ENCODE measurements around the gene NSMCE1. TPM values are rescaled to one million over a fixed set of nuclear protein-coding genes. Genes with fewer than 3 reads are reported as not detected.
"Not testable (repeated sequence)": the region's sequence is repeated elsewhere in the genome, so short reads cannot be mapped to it uniquely, and the experiment has no call there.

Gene NSMCE1
- total RNA-seq, 1 experiment from 2014 or later, result 62.7 TPM

- no peak for DNase-seq (ENCODE audit: low read depth)
Measured at GRCh38 chr16:27303256-27304100, 34.9 kb upstream of the NSMCE1 start.

DNA sequence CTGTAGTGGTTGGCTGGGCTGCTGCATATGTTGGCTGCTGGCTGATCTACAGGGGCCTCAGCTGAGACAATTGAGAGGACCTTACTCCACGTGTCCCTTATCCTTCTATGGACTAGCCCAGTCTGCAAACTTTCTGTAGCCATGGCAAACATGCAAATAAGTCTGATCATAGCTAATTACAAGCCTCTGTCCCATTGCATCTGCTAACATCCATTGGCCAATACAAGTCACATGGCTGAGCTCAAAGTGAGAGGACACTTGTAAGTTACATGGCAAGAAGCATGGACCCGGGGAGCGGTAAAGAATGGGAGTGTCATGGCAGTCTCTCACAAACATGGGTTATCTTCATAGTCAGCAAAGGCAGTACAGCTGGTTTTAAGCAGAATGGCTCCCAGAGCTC lies 33.6 kb upstream of the NSMCE1 start:
- DNase-seq (ENCODE audit: low read depth), result no peak

DNA sequence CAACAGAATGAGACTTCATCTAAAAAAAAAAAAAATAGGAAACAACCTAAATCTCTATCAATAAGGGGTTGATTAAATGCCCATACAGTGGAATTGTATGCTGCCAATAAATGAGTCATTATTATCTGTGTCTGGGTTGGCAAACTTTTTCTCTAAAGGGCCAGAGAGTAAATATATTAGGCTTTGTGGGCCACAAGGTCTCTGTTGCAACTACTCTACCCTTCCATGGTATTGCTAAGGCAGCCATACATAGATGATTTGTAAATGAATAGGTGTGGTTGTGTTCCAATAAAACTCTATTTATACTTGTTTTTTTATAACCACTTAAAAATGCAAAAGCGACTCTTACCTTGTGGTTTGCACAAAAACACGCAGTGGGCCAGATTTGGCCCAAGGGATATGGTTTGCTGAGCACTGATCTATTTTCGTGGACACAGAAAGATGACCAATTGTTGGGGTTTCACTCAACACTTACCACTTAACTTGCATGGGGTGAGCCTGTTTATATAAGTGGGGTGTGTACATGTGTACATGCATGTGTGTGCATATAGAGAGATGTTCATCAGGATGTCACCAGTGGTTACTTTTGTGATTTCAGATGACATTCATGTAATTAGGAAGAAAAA lies 32.8 kb upstream of the NSMCE1 start:
- DNase-seq (ENCODE audit: low read depth), result no peak

GRCh38 chr16:27298132-27298531 lies 29.6 kb upstream of the NSMCE1 start:
- no peak for DNase-seq (ENCODE audit: low read depth)

GRCh38 chr16:27293343-27293742 lies 24.8 kb upstream of the NSMCE1 start:
- no peak for DNase-seq (ENCODE audit: low read depth)

GRCh38 chr16:27291722-27292240 lies 23.2 kb upstream of the NSMCE1 start:
- no peak for DNase-seq (ENCODE audit: low read depth)

DNA sequence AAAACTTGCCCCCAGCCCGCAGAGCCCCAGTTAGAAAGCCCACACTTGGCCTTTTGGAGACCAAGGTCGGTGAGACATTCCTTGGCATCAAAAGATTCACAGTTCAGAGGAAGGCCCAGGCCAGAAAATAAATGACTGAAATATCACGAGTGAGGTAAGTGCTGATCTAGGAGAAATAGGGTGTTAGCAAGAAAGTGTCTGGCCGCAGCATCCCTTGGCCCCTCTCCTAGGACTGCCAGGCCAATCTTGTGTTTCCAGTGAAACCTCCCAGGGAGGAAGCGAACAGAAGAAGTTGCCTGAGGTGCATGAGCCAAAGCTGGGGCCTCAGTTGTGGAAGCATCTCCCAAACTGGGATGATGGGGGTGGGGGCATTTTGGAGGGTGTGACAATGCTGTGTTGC lies 22.5 kb upstream of the NSMCE1 start:
- DNase-seq (ENCODE audit: low read depth), result no peak

GRCh38 chr16:27290562-27290961 lies 22.0 kb upstream of the NSMCE1 start:
- no peak for DNase-seq (ENCODE audit: low read depth)

DNA sequence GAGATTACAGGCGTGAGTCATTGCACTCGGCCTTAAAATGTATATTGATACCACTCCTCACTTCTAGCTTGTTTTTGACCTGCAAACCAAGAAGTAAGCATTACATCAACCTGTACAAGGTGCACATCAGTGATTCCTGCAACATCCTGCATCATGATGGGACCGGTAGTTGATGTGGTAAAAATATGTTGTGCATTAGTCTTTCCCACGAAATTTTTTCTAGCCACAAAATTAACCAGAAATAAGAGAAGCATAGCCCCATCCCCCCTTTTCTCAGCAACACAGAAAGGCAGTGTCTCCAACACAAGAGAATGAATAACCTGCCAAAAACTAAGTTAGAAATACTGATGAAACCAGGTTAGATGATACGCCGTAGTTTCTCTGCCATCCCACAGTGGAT lies 21.1 kb upstream of the NSMCE1 start:
- DNase-seq (ENCODE audit: low read depth), result no peak

- DNase-seq (ENCODE audit: low read depth), result not testable (repeated sequence)
Measured at GRCh38 chr16:27288313-27288712, 19.7 kb upstream of the NSMCE1 start.

- DNase-seq (ENCODE audit: low read depth), result no peak
Measured at GRCh38 chr16:27287887-27288286, 19.3 kb upstream of the NSMCE1 start.

DNA sequence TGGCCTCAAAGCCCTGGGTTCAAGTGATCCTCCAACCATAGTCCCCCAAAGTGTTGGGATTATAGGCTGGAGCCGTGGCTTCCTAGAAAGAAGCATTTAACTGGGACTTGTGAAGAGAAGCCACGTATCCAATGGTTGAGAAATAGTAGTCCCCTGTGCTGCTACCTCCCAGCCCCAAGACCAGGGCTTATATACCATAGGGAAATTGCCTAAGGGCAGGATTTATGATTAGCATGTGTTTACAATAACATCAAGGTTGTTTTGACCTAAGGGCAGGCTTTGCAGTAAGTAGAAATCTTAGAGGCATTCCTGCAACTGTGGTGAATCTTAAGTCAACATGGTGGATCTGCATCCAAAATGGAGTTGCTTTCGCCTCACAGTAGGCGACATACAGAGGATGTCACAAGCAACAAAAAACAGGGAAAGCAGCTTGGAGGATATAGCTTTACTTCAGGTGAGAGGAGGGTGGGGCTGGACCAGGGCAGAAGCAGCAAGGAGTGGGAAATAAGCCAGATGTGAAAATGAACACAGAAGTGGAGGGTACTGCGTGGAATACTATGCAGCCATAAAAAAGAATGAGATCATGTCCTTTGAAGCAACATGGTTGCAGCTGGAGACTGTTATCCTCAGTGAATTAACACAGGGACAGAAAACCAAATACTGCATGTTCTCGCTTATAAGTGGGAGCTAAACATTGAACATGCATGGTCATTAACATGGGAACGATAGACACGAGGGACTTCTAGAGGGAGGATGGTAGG lies 18.7 kb upstream of the NSMCE1 start:
- DNase-seq (ENCODE audit: low read depth), result no peak

DNA sequence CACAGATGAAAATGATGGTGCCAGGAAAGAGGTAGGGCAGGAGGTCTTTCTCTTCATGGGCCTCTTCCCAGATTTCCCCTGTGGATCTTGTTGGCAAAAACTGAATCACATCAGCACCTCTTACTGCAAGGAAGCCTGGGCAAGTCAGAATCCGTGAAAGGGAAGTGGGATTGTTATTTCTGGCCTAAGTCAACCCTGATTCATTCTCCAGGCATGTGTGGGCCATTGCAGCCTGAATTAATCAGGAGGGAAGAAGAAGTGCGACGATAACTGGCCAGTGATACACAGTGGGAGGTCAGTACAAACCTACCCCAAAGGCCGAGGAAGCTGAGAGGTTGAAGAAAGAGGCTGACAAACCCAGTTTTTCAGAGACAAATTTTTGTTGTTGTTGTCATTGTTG lies 17.9 kb upstream of the NSMCE1 start:
- DNase-seq (ENCODE audit: low read depth), result peak; percentile 91

GRCh38 chr16:27285676-27286196 lies 17.2 kb upstream of the NSMCE1 start:
- DNase-seq (ENCODE audit: low read depth), result no peak

DNA sequence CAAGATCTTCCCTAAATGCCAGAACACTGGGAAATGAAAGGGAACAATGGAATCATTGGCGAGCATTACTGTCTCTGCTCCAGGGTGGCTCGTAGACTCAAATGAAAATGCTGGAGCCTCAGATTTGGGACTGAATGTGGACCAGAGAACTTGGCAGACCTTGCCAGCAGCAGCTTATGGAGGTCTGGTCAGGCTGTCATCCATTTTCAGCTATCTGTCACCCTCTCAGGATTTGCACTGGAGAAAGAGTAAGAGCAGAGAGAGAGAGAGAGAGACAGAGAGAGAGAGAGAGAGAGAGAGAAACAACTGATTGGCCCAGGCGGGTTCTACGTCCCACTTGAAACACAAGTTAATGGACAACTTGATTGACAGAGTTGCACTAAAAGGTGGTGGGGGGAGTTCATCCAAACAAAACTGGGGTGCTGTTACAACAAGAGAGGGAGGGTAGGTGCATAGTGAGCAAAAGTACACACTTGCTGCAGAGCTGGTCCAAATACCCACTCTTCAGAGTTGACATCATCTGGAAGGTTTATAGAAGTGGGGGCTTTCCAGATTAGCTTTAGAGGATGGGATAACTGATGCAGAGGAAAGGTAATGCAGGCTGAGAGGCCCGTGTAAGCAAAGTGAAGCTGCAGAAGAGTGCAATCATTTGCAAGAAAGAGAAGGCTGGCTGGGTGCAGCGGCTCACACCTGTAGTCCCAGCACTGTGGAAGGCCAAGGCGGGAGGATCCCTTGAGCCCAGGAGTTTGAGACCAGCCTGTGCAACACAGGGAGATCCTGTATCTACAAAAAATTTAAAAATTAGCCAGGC lies 16.5 kb upstream of the NSMCE1 start:
- DNase-seq (ENCODE audit: low read depth), result no peak

DNA sequence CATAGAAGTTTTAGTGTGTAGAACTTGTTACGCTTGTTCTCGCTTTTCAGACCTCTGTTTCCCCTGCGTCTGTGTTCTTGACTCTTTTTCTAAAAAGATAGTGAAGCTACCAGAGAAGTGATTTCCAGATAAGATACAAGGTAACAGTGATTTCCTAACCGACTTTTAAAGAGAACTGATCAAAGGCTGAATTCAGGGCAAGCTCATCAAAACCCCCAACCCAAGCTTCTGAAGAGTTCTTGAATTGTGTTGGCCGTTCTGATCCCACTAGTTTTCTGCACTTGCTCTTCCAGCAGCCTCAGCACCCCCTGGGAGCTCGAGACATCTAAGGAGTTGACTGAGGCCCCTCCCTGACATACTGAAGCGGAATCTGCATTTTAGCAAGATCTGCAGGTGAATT lies 12.7 kb upstream of the NSMCE1 start:
- no peak for DNase-seq (ENCODE audit: low read depth)

DNA sequence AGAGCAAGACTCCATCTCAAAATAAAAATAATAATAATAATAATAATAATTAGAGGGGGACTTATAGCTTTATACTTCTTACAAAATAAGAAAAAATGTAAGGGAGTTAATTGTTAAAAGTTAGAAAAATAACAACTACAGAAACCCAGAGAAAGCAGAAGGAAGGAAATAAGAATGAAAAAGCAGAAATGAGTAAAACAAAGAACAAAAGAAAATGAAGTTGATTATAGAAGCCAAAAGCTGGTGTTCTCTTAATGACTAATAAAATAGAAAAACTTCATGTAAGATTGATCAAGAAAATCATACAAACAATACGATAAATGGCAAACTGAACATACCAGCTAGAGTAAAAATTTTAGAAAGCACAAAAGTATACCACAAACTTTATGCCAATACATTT lies 6.8 kb upstream of the NSMCE1 start:
- DNase-seq (ENCODE audit: low read depth), result no peak

- DNase-seq (ENCODE audit: low read depth), result not testable (repeated sequence)
Measured at GRCh38 chr16:27274424-27274874, 5.9 kb upstream of the NSMCE1 start.

DNA sequence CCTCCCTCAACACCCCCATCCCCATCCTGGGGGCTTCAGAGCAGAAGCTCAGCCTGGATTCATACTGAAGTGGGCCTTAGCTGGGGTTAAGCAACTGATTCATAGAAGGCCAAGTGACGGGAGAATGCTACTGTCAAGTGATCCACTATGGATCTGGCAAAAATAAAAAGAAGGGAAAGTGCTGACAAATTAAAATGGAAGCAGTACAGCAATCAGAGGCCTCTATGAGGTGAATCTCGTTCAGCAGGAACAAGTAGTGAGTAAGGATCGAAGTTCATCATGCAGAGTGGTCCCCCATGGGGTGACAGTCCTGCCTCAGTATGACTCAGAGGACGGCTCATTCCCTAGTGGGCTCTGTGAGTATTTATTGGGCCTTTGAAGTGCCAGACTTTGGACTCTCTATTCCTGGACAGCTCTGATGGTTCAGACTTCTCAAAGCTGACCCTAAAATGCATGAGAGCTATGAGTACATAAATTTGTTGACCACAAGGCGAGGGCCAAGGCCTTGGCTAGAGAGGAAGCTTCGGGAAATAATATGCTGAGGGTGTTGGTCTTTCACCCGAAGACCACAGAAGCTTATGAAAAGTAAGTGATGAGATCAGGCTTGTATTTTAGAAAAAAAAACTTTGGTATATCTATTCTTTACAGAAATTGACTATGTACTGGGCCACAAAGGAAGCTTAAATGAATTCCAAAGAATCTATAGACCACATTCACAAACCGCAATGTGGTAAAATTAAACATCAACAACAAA lies 5.3 kb upstream of the NSMCE1 start:
- peak; percentile 39 for DNase-seq (ENCODE audit: low read depth)

GRCh38 chr16:27273330-27273669 lies 4.7 kb upstream of the NSMCE1 start:
- no peak for DNase-seq (ENCODE audit: low read depth)
